RCC 7860 (cell line): ENCODE measurements around the gene RBM33.

Experiments used
- DNase-seq: peaks from one replicate; pipeline ENCODE4 v3.0.0-alpha.2; 2015; ENCODE audit warnings: low spot score
- FAIRE-seq: peaks from 2 replicates; lab custom pipeline; 2012; peaks lifted over from hg19 to GRCh38; lab: Jason Lieb, UNC

Gene RBM33

DNA sequence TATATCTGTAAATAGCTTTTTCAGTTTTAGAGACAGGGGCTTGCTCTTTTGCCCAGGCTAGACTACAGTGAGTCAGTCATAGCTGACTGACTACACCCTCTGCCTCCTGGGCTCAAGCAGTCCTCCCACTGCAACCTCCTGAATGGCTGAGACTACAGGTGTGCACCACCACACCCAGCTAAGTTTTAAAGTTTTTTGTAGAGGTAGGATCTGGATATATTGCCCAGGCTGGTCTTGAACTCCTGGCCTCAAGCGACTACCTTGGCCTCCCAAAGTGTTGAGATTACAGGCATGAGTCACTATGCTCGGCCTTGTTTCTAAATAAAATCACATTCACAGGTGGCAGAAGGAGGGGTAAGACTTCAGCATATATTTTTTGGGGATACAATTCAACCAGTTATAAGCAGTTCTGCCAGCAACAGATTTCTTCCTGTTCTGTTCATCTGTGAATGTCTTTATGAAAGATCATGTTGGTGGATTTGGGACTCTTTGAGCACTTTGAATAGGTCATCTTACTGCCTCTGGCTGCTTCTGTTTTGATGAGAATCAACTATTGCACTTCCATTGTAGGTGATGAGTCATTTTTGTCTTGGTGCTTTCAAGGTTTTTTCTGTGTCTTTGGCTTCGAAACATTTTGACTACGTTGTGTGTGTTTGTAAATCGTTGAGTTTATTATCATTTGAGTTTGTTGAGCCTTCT is 15.7 kb downstream of the RBM33 start:
- DNase-seq = no peak
- FAIRE-seq = no peak

DNA sequence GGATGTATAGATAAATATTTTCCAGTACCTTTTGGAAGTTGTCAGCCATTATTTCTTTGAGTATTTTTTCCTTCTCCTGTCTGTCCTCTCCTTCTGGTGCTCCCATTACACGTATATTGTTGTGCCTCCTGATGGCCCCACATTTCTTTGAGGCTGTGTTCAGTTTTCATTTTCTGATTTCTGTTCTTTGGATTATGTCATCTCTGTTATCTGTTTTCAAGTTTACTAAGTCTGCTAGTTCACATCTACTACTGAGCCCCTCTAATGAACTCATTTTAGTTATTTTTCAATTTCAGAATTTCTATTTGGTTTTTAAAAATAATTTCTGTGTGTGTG is 16.3 kb downstream of the RBM33 start:
- DNase-seq (no peak), FAIRE-seq (no peak)

DNA sequence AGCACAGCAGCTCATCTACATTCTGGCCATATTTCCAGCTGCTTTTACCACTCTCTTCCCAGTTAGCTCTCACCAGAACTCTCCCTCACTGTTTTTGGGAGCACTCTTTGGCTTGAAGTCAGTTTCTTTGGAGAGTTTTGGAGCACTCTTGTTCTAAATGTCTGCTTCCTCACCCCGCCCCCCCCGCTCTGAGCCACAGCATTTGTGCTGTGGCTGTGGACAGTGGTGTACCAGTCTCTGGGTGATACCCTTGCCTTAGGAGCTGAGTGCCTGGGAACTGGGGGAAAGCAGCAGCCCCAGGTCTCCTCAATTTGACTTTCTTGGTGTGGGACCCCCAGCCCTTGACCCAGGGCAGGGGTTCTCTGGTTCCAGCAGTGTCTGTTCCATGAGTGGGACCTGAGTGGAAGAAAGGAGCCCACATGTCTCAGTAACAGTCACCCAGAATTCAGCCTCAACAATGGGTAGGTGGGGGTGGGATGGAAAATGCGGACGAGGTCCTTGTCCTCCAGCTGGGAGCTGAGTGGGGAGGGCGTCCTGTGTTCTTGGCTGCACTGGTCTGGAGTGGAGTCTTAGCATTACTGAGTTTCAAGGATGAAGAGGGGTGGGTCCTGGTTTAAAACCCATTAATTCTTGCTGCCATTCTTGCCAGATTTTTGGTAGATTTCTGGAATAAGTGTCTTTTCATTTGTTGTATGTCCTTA is 18.0 kb downstream of the RBM33 start:
- FAIRE-seq (no peak), DNase-seq (no peak)

DNA sequence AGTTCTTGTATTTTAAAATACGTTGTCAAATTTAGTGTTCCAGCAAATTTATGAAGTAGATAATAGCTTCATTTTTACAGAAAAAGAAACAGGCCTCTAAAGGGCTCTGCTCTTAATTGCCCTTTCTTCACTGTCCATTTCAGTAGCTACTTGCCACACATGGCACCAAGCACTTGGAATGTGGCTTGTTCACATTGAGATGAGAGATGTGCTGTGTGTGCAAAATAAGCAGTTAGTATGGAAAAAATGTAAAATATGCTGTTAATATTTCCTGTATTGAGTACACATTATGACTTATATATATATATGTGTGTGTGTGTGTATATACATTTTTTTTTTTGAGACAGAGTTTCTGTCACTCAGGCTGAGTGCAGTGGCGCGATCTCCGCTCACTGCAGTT is 19.5 kb downstream of the RBM33 start:
- FAIRE-seq = no peak
- DNase-seq = no peak

DNA sequence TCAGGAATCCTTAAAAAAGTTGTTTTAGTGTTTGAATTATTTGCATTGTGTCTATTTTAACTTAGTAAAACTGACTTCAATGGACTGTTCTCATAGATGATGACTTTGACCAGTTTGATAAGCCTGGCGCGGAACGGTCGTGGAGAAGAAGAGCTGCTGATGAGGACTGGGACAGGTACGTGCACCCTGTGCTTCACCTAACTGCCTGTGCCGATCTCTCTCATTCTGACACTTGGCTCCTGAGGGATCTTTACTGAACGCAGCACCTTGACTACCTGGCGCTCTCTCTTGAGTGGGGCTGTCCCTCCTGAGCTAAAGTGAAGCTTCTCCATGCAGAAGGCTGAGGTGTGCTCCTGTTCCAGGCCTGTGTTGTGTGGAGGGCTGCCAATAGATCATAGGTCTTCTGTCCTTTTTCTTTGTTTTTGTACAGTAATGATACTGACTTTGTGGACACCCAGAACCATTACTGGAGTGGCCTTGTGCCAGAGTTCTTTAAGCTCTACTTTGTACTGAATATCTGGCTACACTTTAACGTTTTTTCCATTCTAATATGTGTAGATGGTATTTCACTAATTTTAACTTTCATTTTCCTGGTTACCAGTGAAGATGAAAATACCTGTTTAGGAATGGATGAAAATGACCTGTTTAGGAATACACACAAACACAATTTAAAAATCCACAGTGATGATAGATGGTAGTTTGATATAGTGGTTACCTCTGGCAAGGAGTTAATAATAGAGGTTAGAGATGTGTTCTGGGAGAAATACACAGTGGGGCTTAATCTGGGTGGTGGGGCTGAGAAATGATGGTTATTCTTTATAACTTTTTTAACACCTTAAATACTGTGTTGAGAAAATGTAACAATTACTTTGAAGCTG is 20.9 kb downstream of the RBM33 start:
- FAIRE-seq (no peak), DNase-seq (no peak)

DNA sequence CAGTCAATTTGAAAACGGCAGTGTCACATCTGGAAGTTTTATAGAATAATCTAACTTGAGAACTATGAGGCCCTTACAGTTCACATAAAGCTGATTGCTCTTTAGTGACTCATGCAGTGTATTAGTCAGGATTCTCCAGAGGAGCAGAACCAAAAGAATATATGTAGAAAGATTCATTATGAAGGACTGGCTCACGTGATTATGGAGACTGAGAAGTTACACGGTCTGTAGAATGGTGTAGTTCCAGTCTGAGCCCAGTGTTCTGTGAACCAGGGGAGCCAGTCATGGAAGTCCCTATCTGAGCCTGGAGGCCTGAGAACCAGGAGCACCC is 21.5 kb downstream of the RBM33 start:
- peak; percentile 91 for DNase-seq

DNA sequence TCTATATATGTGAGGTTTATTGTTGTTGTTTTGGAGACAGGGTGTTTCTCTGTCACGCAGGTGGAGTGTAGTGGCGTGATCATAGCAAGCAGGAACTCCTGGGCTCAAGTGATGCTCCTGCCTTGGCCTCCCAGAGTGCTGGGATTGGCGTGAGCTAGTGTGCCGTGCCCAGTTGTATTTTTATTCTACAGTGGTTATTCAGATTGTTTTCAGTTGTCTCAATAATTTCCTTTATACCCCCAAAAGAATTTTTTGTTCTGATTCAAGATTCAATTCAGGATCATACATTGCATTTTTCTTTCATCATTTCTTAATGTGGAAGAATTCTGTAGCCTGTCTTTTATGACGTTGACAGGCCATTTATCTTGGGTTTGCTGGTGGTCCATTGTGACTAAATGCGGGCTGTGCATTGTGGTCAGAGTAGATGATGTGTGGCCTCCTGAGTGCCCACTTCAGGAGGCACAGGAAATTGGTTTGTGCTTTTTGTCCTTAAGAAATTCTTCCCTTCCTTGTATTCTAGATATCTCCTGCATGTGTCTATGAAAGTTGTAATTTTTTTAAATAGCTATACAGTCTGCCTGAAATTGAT is 22.9 kb downstream of the RBM33 start:
- DNase-seq = no peak
- FAIRE-seq = no peak

More for the DNA sequence above, 21.5 kb downstream of the RBM33 start:
- peak; percentile 97 for FAIRE-seq

DNA sequence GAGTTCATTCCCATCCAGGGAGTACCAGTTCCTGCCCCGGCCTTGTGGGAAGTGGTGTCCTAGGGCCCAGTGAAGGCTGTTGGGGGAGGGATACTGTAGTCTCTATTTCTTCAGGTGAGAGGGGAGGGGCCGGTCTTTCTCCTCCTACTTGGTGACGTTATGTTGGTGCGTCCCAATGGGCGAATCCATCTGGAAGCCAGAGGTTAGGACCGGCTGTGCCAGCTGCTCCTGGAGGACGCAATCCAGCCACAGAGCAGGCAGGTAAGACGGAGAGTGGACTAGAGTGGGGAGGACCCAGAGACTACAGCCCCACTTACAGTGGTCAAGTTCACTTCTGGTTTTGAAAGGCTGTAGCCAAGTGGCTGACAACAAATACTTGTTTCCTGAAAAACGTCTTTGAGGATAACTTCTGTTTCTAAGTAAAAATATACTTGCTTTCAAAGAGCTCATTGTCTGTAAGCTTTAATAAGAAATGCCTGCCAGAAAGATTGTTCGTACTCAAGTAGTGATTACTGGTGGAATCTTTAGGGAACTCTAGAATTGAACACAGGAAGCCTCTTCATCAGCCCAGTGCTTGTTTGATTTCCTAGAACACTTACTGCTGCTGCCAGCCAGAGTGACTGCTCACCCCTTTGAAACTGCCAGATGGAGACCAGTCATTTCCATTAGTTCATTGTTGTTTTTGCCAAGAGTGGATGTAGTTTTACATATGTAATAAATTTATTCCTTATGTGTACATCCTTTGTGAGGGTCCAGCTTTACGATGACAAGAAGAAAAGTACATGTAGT is 25.4 kb downstream of the RBM33 start:
- DNase-seq (no peak), FAIRE-seq (no peak)

DNA sequence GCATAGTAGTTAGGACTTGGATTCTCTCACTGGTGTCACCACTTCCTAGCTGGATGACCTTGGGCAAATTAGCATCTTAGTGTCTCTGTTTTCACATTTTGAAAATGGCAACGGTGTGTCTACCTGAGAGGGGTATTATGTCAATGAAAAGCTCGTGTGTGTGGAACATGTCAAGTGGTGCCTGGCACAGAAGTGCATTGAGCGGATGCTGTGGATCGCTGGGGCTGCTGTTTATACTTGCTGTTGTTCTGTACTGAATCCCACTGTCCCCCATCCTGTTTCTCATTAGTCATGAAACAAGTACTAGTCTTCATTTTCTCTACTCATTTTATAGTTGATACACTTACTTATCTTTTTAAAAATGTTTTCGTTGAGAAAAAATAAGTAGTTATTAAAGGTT is 26.1 kb downstream of the RBM33 start:
- DNase-seq (no peak), FAIRE-seq (no peak)

DNA sequence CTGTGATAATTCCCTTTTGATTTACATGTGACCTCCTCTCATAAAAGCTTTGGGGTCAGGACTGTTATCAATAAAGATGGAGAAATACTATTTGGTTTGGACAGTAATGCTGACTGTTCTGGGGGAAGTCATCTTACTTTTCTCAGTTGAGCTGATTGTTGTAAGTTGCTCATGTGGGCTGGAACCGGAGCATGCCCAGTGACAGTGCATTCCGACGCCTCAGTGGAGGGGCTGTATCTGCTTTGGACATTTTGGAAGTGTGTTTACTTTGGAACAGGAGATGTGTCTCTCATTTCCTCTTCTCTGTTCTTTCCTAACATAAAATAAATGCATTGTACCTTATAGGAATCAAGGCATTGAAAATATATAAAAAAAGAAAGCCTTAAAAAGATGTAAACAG is 30.1 kb downstream of the RBM33 start:
- no peak for FAIRE-seq
- DNase-seq = no peak

DNA sequence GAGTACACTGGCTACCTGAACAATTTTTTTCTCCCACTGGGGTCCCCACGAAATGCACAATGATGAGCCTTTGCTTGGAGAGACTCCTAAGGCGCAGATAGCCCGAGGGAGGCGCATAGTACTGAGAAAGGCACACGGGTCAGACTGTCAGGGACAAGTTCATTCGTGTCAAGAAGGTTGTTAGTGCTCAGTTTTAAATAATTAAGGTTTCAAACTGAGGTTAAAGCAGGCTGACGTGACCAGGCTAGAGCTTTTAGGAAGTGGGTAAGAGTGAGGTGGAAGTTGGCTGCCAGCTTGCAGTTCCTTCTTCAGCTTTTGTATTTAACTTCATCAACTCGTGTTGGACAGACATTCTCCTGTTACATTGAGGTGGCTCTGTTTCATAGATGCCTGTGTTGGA is 31.6 kb downstream of the RBM33 start:
- no peak for FAIRE-seq

DNA sequence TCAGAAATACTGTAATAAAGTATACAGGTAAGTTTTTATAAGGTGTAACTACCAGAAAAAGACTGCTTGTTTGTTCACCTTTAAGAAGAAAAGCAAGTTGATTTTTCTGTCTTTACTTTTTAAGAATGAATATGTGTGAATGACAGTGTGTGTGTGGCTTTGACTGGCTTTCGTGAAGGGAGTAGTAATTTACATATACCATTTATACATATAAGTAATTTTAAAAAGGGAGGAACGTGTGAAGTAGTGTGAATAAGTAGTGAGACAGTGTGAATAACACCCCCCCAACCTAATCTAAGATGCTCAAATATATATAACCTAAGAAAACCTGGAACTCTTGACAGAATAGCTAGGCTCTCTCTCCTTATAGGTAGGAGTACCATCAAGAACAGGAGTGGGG is 33.2 kb downstream of the RBM33 start:
- FAIRE-seq = no peak

More for the DNA sequence above, 31.6 kb downstream of the RBM33 start:
- no peak for DNase-seq

DNA sequence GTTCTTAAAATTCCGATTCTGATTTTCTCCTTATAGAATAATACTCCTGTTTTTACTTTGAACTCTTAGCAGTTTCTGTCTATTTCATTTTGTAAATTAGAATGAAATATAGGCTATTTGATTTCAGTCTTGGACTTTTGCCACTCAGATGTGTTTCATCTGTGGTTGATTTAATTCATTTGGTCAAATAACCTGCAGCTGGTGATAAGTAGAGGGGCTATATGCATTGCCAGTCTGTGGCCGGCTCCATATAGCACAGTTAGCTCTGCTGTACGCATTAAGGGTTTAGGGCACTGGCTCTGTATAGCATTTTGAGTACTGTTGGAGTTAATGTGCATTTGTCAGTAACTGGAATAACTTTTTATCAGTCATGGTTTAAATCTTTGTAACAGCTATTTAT is 35.7 kb downstream of the RBM33 start:
- FAIRE-seq (no peak), DNase-seq (no peak)

More for the DNA sequence above, 33.2 kb downstream of the RBM33 start:
- no peak for DNase-seq

DNA sequence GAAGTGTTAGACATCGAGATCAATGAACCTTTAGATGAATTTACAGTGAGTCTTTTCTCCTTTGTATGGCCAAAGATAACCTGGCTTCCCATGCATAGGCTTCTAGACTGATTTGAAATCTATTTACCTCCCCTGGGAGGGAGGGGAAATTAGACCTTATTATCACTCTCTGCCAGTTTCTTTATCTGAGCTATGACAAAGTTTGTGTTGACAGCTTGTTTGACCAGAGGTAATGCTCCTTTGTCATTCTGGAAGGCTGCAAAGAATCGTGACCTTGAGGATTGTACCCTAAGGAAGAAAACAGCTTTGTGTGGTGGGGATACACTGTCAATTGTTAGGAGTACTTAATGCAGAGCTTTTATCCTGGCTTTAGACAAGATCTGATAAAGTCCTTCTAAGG is 36.4 kb downstream of the RBM33 start:
- DNase-seq (no peak), FAIRE-seq (no peak)

DNA sequence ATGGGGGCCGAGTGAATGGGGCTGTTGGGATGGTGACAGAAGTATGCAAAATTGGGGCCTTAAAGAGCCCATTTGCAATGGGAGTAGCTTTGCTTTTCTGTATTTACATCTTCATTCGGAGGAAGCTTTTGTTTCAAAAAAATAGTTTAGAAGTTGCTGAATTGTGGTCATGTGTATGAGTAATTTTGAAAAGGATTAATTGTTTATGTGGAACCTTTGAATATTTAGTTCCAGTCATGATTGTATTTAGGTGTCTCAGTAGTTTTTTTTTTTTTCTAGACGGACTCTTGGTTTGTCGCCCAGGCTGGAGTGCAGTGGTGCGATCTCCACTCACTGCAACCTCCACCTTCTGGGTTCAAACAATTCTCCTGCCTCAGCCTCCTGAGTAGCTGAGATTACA is 37.2 kb downstream of the RBM33 start:
- no peak for FAIRE-seq
- DNase-seq = no peak

DNA sequence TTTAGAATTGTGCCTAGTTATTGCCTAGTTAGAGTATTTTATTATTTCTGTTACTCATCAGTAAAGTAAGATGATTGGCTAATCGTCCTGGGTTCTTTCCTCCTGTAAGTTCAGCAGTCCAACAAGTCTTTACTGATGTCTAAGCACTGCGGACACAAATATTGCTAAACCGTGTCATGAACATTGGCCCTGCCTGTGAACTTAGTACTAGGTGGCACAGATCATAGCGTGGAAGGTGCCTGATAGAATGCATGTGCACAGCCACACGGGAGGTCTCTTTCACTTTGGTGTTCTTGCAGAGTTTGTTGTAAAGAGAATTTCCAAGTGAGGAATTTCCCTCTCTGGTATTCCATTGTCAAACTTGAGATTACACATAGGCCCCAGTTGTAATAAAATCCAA is 38.0 kb downstream of the RBM33 start:
- no peak for FAIRE-seq
- no peak for DNase-seq

DNA sequence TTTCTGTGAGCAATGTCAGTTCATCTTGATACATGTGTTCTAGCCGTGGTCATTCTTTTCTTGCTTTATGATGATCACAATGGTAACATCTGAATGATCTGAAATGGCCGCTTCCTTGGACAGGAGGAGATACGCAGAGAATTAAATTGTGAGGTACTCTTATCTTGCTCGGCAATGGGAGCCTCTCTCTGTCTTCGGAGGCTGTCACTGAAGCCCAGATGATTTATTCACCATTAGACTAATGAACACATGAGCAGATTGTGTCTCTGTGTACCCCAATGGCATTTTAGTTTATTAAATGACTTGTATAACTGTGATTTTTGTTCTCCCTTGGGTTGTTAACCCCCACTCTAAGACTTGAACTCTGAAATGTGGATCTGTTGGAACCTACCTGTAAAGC is 38.6 kb downstream of the RBM33 start:
- FAIRE-seq (no peak), DNase-seq (no peak)

DNA sequence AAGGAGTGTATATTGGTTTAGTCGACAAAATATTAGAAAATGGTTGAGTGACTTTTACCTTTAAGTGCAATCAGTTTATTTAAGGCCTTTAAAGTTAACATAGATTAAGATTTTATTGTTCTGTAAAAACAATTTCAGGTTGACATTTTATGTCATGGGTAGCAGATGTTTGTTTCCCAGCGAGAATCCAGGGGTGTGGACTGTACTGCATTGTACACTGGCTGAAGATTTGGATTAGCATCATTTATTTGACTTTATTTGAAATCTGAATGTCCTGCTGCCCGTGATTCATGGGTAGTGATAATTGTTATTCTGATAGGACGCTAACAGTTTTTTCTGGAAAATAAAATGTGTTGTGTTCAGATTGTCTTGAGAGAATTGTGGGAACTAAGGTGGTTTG is 39.3 kb downstream of the RBM33 start:
- FAIRE-seq = no peak
- no peak for DNase-seq

DNA sequence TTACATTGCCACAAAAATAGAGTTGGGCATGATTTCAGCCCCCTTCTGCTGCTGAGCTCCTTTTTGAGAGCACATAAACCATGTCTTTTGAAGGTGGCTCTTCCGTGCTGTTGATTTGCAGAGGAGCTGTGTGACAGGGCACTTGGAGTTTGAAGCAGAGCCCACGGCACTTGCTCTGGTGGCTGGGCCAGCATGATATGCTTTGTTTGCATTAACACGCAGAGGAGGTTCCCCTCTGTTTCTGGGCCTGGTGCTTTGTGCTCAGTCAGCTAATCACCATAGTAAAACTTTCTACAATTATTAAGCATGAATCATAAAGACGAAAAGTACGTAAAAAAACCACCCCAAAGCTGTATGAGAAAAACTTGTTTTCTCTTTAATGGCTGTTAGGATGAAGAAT is 40.1 kb downstream of the RBM33 start:
- FAIRE-seq = no peak
- no peak for DNase-seq

DNA sequence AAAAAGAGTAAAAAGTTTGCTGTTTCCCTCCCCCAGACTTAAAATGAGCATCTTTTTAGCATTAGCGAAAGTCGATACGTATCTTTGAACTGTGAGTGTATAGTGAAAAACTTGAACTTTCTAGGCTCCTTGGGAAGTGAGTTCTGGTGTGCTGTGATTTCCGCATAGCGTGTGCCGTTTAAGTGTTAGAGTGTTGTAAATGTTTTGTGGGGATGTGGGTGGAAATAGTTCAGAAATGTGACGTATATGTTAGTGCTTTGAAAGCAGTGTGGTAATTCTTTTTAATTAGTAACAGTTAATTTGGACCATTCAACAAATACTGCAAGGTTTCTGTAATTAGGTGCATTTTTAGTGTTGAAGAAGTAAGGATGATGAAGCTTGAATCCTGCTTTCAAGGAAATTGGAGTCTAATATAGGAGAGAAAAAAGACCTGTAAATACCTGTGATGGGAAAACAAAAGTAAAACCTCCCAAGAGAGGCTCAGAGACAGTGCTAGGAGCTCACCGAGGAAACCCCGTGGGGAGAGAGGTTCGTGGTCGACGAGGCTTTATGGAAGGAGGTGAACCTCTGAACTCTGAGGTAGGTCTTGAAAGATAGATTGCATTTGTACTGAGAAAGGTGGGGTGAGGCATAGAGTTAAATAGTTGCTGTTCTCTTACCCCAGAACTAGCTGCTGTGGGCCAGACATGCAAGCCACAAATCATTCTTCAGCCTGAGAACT is 40.8 kb downstream of the RBM33 start:
- FAIRE-seq = no peak
- no peak for DNase-seq
